Left lobe of liver (tissue), 2 donors: Measurements from ENCODE around the gene SMAD9. TPM values are rescaled to one million over a fixed set of nuclear protein-coding genes. Genes with fewer than 3 reads are reported as not detected.

Experiments used
- ATAC-seq: fragments of 200-7000 bp; cut with Tn5 transposase; one replicate; pipeline ENCODE4 v1.9.1; 2020; ENCODE audit warnings: mild to moderate bottlenecking, moderate library complexity
- DNase-seq: peaks from one replicate; pipeline ENCODE4 v3.0.0-alpha.2; 2020; ENCODE audit warnings: low spot score
- total RNA-seq: library from RNA; stranded (reverse); gene quantifications from one replicate; pipeline ENCODE4 v1.2.1, GENCODE V29; 2021
- donor health status: DM: no; HTN: no; CAD: no; lungs with moderate emphysema.
- donor health status: DM: no; HTN: yes; CAD: no.

SMAD9 gene
- total RNA-seq = 0.70 TPM

DNA sequence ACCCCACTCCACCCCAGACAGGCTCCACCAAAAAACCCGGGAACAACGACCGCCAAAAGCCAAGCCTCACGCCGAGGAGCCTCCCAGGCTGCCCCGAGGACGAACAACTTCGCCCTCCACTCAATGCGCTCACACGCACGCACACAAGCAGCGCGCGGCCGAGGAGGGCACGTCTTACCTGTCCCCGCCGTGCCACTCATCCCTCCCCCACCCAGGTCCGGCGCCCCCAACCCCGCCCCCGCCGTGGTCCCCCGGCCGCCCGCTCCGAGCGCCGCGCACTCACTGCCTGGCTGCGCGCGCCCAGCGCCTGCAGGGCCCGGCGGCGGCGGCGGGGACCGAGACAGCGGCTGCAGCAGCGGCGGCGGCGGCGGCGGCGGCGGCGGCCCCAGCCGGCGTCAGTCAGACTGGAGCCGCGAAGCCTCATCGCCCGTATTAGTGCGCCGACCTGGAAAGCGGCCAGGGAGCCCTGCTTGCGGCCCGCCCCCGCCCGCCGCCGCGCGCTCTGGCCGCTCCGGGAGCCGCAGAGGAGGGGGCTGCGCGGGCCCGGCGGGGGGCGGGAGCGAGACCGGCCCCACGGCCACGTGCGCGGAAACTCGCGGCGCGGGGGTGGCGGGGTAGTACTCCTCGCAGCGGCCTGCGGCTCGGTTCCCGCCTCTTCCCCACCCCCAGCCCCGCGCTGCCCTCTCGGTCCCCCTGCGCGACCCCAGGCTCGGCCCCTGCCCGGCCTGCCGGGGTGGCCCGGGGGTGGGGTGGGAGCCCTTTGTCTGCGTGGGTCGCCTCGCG, at the start of gene SMAD9:
Gene SMAD9, minus strand, starts transcription at position 406 of the 783 bp plus-strand sequence. CDS start 40,549 bp downstream, outside the sequence.
- peak; percentile 85 for ATAC-seq
- peak; percentile 65 for DNase-seq

DNA sequence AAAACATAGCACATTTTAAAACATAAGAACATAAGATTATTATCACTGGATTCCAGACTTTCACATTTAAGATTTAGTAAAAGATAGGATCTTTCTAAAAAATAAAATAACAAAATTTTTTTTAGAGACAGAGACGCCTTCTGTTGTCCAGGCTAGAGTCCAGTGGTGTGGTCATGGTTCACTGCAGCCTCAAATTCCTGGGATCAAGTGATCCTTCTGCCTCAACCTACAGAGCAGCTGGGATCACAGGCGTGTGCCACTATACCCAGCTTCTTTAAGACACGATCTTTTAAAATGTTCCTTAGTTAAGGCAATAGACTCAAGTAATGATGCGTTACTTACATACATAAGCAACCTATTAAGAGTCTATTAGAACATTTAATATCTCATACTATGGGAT, 46.4 kb upstream of the SMAD9 start:
- DNase-seq (no peak), ATAC-seq (no peak)

DNA sequence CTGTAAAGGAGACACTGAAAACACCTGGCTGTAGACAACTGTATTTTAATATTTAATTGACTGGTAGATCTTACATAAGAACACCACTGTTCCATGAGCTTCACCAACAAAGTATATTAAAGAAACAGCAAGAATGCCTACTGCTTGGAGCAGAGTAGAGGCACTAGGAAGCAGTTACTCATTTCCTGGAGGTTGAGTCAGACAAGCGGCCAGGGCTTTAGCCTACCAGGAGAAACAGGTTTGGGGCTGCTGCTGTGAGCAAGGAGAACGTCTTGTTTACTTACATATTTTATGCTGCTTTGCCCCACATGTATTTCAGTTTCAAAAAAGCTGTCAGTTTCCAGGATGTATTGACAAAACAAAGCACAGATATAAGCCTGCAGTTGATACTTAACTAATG, 45.7 kb upstream of the SMAD9 start:
- DNase-seq = no peak
- ATAC-seq = no peak

DNA sequence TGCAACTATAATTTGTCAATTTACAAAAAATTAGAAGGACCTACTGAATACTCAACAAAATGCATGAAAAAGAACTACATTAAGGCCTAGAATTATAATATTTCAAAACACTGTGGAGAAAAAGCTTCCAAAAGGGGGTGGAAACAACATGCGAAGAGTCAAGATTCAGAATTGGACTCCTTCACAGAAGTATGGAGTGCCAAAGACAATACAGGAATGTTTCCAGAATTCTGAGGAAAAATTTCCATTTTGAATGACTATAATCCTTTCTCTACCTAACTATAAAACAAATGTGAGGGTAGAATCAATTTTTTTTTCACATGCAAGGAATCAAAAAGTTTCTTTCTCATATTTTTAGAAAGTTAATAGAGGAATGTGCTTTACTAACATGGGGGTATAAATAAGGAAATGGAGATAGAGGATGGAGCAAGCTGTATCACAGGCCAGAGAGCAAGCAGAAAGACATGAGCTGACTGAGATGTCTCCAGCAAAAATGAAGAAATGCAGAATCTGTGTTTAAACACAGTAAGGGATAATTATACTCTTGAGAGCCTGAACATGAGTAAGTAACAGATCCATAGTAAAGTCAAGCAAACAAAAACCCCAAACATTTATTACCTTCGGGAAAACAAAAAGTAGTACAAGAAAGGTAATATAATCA, 39.5 kb upstream of the SMAD9 start:
- DNase-seq = no peak
- no peak for ATAC-seq

DNA sequence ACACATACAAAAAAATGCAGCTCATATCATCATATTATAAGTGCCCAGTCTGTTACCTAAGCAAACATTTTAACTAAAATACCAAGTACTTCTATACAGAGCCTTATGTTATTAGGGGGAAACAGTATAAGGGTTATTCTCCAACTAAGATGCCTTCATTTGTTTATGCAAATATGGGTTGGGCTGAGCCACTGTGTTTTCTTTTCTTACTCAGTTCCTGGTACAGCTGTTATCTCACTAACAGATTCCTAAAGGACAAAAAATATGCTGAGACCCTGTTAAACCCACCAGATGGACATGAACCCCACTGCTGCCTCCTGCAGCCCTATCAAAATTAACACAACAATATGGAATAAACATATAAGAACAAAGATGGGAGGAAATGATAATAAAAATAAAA, 34.5 kb upstream of the SMAD9 start:
- DNase-seq = no peak
- ATAC-seq = no peak

DNA sequence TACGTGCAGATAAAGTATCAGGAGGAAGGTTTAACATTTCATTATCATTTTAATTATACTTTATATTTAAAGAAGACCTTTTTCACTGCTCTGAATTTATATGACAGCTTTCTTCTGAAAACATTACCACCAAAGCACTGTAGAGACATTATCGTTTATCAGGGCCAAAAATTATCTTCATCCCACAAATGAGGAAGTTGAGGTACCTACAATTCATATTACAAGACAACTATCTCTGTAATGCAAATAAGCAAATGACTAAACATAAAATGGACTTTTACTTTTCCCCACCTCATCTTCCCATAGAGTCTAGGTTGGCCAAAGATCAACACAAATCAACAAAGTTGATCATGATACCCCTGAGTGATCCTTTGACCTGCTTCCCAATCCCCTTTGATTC, 30.9 kb upstream of the SMAD9 start:
- no peak for ATAC-seq
- no peak for DNase-seq

DNA sequence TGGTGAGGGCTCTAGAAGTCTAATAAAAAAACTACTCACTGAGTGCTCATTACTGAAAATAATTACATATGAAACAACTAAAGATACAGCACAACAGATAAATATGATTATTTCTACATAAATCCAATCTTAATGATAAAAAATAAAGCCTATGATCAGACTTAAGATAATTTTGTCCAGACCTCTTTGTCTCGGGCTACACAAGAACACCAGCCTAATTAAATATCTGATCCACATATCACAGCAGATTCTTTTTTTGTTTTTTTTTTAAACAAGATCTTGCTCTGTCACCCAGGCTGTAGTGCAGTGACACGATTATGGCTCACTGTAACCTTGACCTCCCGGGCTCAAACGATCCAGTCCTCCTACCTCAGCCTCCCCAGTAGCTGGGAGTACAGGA, 30.3 kb upstream of the SMAD9 start:
- no peak for ATAC-seq
- DNase-seq = no peak

DNA sequence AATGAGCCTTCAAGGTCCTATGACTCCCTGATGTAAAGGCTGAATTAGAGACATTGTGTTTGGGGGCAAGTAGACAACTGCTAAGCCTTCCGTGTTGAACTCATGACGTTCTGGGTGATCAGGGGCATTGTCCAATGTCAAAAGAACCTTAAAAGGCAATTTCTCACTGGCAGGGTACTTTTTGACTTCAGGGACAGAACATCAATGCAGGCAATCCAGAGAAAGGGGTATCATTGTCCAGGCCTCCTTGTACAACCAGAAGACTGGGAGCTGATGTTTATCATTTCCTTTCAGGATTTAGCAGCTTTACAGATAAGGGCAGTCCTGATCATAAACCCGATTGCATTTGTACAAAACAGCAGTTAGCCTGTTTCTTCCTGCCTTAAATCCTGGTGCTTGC, 25.0 kb upstream of the SMAD9 start:
- ATAC-seq = no peak

DNA sequence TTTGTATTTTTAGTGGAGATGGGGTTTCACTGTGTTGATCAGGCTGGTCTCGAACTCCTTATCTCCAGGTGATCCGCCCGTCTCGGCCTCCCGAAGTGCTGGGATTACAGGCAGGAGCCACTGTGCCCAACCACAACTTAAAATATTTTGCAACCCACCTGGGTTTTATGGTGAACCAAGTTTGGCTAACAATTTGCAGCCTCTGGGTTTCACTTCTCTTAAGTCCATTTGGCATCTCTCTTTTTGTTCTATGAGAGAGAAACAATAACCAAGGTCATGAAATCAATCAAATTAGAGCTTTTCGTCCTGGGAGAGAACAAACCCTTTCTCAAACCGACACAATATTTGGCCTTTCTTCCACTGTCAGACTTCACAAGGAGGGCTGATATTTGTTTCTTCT, 5.6 kb upstream of the SMAD9 start:
- DNase-seq = no peak
- no peak for ATAC-seq

More for the DNA sequence above, 25.0 kb upstream of the SMAD9 start:
- no peak for DNase-seq

DNA sequence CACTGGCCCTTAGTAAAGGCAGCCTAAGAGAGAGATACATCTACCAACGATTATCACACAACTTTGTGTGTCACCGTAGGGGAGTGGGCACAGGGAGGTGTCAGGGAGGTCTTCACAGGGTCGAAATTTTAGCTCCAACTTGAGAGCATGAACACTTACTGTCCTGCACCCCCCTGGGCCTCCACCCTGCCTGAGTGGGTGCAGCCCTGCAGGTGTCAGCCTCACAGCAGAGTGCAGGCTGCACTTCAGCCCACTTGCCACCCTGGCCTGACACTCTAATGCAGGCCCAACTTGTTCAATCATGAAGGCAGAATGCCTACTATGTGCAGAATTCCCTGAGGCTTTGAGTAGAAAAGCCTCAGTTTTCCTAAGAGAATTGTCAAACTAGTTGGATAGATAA, 4.0 kb upstream of the SMAD9 start:
- DNase-seq (no peak), ATAC-seq (no peak)

DNA sequence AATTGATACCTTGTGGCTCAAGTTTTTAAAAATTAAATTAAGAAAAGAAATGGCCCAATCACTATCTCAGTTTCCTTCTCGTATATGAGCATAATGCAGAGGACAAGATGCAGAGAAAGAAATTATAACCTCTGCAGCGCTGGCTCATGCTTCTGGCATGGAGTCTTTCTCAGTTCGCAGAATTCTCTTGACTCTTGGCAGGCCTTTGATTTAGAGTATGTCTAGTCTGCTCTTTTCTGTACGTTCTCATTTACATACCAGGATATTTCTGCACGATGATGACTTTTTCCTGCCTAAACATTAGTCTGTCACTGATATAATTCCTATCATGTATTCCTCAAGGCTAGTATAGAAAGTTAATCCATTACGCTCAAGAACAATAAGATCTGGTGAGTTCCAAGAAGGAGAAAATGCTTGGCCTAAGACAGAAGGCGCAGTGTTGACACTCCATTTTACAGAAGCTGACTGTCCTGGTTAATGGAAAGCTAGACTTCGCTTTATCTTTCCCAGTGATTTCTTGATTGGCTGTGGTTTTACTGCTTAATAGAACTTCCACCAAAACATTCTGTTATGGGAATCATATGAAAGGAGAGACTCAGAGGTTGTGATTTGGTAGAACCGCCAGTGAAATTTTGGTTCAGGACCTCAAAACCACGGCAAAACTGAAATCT, 1.7 kb upstream of the SMAD9 start:
- DNase-seq = no peak
- no peak for ATAC-seq

DNA sequence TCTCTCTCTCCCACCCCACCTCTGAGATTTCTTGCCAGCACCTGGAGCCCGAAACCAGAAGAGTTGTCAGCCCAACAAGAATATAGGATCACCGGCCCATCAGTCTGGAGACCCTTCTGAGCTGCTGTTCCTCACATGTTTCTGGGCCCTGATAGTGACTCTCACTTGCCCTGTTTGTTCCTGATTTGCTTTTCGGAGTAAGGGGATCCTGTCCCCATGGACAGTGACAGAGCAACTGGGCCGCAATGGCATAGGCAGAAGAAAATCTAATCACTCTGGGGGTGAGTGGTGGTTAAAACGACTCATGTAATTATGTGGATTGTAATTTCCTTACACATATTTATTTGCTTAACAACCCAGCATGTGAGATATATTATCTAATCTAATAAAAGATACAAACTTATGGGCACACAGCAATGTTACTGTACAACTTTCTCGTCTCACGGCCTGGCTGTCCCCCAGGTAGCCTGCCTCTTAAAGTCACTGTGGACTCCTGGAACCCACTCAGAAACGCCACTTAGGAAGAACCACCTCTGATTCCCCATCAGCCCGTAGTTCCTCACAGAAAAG, 663 bp upstream of the SMAD9 start:
- DNase-seq (no peak), ATAC-seq (no peak)

DNA sequence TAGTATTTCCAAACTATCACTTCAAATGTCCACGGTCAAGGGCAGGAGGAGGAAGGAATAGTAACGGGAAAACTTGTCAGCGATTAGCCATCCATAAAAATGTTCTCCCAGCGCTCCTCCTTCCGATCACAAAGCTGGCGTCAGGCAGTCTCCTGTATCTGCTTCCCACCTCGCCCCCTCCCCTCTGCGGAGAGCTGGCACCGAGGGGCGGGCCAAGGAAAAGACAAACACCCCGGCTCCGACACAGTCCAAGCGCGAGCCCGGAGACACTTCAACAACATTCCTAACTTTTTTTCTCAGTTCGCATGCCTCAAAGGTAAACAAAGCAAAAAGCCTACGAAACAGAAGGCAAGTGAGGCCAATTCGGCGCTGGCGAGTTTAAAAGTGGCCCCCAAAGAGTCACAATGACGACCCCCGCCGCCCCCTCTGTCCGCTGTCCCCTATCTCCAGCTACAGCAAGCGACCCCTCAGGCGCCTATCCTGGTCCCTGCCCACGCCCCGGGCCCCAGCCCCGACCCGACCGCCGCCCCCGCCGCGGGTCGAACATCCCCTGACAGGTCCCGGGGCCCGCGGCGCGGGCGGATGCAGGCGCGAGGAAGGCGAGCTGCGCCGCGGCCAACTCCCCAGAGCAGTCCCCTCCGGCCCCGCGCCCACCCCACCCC, 736 bp downstream of the SMAD9 start:
- ATAC-seq (peak; percentile 55), DNase-seq (no peak)

DNA sequence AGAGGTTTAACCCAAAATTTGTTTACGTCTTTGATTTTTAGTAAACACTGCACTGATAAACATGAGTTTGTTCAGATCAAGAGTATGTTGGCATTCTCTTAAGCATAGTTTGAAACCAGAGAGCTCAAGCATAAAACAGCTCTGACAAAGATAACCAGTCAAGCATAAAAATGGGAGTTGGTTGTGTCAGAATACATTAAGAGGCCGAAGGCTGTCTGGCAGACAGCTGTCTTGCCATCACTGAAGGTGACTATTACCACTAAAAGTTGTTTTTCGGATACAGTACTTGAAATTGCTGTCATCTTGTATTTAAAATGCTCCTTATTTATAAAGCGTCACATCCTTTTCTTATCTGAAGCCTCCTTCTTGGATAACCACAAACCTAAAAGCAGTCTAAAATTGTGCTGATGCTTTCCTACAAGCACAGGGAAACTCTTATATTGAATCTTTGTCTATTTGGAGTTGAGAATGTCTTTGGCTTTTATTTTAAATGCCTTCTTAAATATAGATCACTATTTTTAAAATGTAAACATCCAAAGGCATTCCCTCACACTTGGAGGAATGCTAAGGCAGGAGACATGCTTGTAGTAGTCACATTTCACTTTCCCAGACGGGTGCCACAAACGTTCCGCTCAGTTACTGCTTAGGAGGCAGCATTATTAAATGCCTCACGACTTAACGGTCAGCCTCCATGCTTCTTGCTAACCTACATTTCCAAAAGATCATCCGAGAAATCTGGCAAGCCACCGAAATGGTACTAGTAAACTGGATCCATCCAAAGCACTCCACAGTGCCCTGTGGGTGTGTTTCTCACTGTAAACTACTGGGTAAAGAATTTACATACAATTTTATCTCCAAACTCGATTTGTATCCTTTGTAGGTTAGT, 1.5 kb downstream of the SMAD9 start:
- ATAC-seq = no peak
- no peak for DNase-seq

DNA sequence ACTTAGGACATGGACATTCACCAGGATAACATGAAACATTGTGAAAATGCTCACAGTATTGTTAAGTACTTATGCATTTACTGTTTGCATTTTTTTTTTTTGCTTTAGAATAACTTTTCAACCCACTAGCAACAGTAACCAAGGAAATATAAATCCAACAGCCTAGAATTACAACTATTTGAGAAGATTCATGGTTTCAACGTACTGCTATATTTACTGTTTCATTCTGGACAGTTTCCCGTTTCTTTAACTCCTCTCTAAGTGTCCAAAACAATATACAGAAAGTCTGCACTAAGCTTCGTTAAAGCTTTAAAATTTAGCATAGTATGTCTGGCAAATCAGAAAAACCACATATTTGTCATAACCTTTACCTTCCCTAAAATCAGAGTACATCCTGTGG, 2.7 kb downstream of the SMAD9 start:
- ATAC-seq = no peak
- no peak for DNase-seq

DNA sequence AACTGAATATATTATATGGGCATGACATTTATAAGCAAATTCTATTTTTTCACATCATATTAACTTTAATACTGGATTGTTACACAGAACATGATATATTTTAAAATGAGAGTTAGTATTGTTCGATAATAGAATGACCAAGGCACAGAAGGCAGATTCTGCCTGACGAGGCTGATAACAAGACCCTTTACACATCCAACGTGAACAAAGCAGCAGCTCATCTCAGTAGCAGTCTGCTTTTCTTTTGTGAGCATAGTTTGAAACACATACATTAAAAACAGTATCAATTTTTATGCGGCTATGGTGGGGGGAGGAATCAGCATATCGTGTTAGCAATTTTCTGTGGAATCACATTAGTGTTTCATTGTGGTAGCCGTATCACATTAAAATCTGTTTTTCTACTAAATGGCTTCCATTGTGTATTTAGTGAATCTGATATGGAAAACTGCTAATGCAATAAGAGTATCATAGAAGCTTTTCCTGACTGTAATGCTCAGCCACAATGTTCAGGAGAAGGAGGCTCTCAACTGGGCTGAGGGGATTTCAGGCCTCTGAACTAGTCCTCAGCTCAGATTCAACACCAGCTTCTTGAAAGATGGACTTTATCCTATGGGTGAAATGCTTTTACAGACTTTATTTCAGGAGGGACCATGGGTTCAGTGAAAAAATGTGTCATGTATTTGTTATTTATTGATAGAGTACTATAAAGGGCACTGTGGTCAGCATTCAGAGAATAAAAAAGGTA, 4.0 kb downstream of the SMAD9 start:
- no peak for DNase-seq
- ATAC-seq = no peak

DNA sequence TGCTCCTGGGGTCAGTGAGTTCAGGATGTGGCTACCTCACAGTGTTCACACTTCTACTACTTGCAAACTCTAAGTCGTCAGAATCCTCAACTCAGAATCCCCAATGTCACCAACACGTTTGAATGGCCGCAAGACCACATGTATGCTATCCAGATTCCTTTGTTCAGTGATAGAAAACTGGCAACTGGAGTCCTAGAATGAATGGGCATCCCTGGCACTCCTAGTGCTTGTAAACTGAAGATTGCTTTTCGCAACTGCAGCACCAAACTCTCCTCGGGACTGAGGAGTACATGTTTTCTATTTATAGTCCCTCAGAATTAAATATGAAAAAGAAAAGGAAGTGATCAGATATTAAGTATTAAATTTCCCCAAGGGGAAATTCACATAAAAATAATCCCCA, 4.9 kb downstream of the SMAD9 start:
- DNase-seq (no peak), ATAC-seq (no peak)

DNA sequence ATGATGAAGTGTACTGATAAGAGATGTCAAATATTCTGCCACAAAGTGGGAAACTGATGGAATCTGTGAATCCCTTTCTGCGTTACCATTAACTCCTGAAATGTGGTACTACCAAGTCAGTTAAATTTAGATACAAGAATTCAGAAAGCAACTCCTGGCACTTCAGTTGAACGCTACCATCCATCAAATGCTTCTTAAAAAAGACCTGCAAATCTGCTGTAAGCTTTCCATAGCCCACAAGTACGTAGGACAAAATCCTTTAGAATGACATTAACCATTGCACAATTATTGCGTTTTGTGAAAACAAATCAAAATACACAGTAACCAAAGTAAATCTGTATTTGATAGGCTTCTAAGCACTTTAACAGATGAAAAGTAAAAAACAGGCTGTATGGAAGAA, 5.4 kb downstream of the SMAD9 start:
- ATAC-seq (no peak), DNase-seq (no peak)

DNA sequence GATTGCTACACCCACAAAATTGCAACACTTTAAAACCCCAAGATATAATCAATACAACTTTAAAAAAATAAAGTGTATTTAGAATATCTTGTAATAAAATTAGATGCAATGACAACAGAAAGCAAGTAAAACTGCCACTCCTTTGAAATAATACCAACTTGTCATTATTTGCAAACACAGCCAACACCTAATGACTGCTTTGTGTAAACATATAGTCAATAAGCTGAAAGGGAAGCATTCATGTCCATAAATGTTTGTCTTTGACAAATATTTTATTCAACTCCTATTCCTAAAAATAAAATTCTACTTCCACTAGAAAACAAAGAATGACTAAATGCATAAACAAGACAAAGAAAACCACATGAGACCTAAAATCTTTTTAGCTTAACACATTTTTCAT, 6.6 kb downstream of the SMAD9 start:
- DNase-seq = no peak
- no peak for ATAC-seq

DNA sequence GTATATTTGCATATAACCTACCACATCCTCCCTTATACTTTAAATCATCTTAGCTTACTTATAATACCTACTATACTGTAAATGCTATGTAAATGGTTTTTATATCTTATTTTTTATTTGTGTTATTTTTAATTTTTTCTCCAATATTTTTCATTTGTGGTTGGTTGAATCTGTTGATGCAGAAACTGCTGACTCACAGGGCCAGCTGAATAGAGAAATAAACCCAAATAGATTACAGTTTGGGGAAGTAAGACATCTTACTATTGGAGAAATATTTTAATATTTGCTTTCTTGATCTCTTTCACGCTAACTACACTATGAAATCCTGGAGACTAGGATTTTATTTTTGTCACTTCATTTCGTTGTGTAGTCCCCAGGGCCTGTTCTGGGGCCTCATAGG, 7.1 kb downstream of the SMAD9 start:
- no peak for DNase-seq
- no peak for ATAC-seq
